Measurements from ENCODE around the gene RAF1. TPM values are rescaled to one million over a fixed set of nuclear protein-coding genes. Genes with fewer than 3 reads are reported as not detected.

Gene RAF1
- total and polyA plus RNA-seq, 2 donors (not counting 1 experiment from before 2014, with no cell fraction given), result 84.3 to 126 TPM

- Histone ChIP-seq H3K9ac (ENCODE audit: low read length) (no peak overlapping the region), H3K9me3 (ENCODE audit: control extremely low read depth in 1 of 3, control insufficient read depth in 2 of 3, insufficient read depth in 1 of 3, low read length in 2 of 3) (no peaks in the 10 kb centered on the region), H3K27me3 (replicated peaks in 1 of 4; ENCODE audit: control extremely low read depth in 1 of 4, control insufficient read depth in 3 of 4, insufficient read depth in 4 of 4, low read length in 3 of 4) (peaks cover 0 to 7% (median 0%) of the 10 kb centered on the region in 4 experiments), H3K79me2 (ENCODE audit: control insufficient read depth, insufficient read depth, low read length) (no peaks in the 10 kb centered on the region), H4K20me1 (ENCODE audit: control insufficient read depth, insufficient read depth, low read length, poor library complexity, severe bottlenecking) (no peaks in the 10 kb centered on the region), H3K36me3 (replicated peaks in 1 of 2; ENCODE audit: control extremely low read depth in 1 of 2, control insufficient read depth in 1 of 2, extremely low read depth in 1 of 2, insufficient read depth in 2 of 2, low read length in 1 of 2) (no peaks in the 10 kb centered on the region), H3K4me2 (replicated peaks; ENCODE audit: low read depth, low read length, poor library complexity, severe bottlenecking) (no peak overlapping the region), H3K4me1 (ENCODE audit: control insufficient read depth in 2 of 2, insufficient read depth in 2 of 2, low read length in 2 of 2) (no peaks in the 10 kb centered on the region), H3K27ac (ENCODE audit: low read length in 2 of 2) (no peak overlapping the region), H3K4me3 (ENCODE audit: control extremely low read depth in 1 of 5, extremely low read depth in 1 of 5, insufficient read depth in 1 of 5, low read depth in 2 of 5, low read length in 4 of 5) (no peak overlapping the region), H2AFZ (ENCODE audit: insufficient read depth, low read depth, low read length, poor library complexity, severe bottlenecking) (no peak overlapping the region)
- peaks cover 10% of the 10 kb centered on the region for H3K27me3 Mint-ChIP-seq
- intact Hi-C loops (cut with micrococcal nuclease), result no loop called here
- 45% methylated on average over 4 of the region's 4 CpGs for WGBS (ENCODE audit: insufficient coverage)
- TF ChIP-seq CTCF (IDR thresholded peaks at IDR 0.05) (no peak), EZH2 (IDR thresholded peaks at IDR 0.05; ENCODE audit: borderline replicate concordance, insufficient read depth, low read depth, low read length, poor library complexity, severe bottlenecking) (no peak)
- no peak overlapping the region for H3K27ac Mint-ChIP-seq
- H3K4me1 Mint-ChIP-seq, result peaks cover 1% of the 10 kb centered on the region
- ChIA-PET CTCF (interaction anchor here (0.6 to 4.3 kb wide), 5 partner anchors 10 to 118 kb away, joined by 3 to 25 read pairs (median 4); no protein-coding TSS in a partner anchor), POLR2A (no interaction called here)
- ATAC-seq (ENCODE audit: low read depth) (no peak), DNase-seq (no peak)
- H3K9me3 Mint-ChIP-seq (ENCODE audit: insufficient read depth), result no peaks in the 10 kb centered on the region
- no peak overlapping the region for H3K4me3 Mint-ChIP-seq
Observed at GRCh38 chr3:12710062-12710461, 46.1 kb upstream of the RAF1 start.

- no peak for ATAC-seq (ENCODE audit: low read depth)
- intact Hi-C loops (cut with micrococcal nuclease), result loop anchor here (5.0 kb wide), 1 partner anchor 47 kb away; the partner anchor contains the start of gene RAF1
- H3K27ac Mint-ChIP-seq, result no peak overlapping the region
- H3K4me1 ChIP-seq (ENCODE audit: control insufficient read depth in 2 of 2, insufficient read depth in 2 of 2, low read length in 2 of 2), result no peaks in the 10 kb centered on the region
- no peak overlapping the region for H3K4me3 ChIP-seq (ENCODE audit: control extremely low read depth in 1 of 5, extremely low read depth in 1 of 5, insufficient read depth in 1 of 5, low read depth in 2 of 5, low read length in 4 of 5)
- peaks cover 1% of the 10 kb centered on the region for H3K4me1 Mint-ChIP-seq
- no peaks in the 10 kb centered on the region for H3K9me3 Mint-ChIP-seq (ENCODE audit: insufficient read depth)
- 72% methylated on average over 3 of the region's 3 CpGs for WGBS (ENCODE audit: insufficient coverage)
- TF ChIP-seq EZH2 (IDR thresholded peaks at IDR 0.05; ENCODE audit: borderline replicate concordance, insufficient read depth, low read depth, low read length, poor library complexity, severe bottlenecking) (no peak), CTCF (IDR thresholded peaks at IDR 0.05) (no peak)
- H3K27me3 Mint-ChIP-seq, result peaks cover 11% of the 10 kb centered on the region
- no peak overlapping the region for H3K9ac ChIP-seq (ENCODE audit: low read length)
- H3K36me3 ChIP-seq (replicated peaks in 1 of 2; ENCODE audit: control extremely low read depth in 1 of 2, control insufficient read depth in 1 of 2, extremely low read depth in 1 of 2, insufficient read depth in 2 of 2, low read length in 1 of 2), result no peaks in the 10 kb centered on the region
- H3K4me2 ChIP-seq (replicated peaks; ENCODE audit: low read depth, low read length, poor library complexity, severe bottlenecking), result no peak overlapping the region
- no peak overlapping the region for H3K27ac ChIP-seq (ENCODE audit: low read length in 2 of 2)
- POLR2A ChIA-PET, result no interaction called here
- H3K9me3 ChIP-seq (ENCODE audit: control extremely low read depth in 1 of 3, control insufficient read depth in 2 of 3, insufficient read depth in 1 of 3, low read length in 2 of 3), result no peaks in the 10 kb centered on the region
- H3K4me3 Mint-ChIP-seq, result no peak overlapping the region
- no peaks in the 10 kb centered on the region for H4K20me1 ChIP-seq (ENCODE audit: control insufficient read depth, insufficient read depth, low read length, poor library complexity, severe bottlenecking)
- CTCF ChIA-PET, result interaction anchor here (1.2 to 4.3 kb wide), 5 partner anchors 11 to 132 kb away, joined by 4 to 25 read pairs (median 4); partner anchors contain the start of gene RPL32
- DNase-seq, result no peak
- no peak overlapping the region for H2AFZ ChIP-seq (ENCODE audit: insufficient read depth, low read depth, low read length, poor library complexity, severe bottlenecking)
- H3K79me2 ChIP-seq (ENCODE audit: control insufficient read depth, insufficient read depth, low read length), result no peaks in the 10 kb centered on the region
- peaks cover 0 to 7% (median 0%) of the 10 kb centered on the region in 4 experiments for H3K27me3 ChIP-seq (replicated peaks in 1 of 4; ENCODE audit: control extremely low read depth in 1 of 4, control insufficient read depth in 3 of 4, insufficient read depth in 4 of 4, low read length in 3 of 4)
Observed at GRCh38 chr3:12709334-12709733, 45.4 kb upstream of the RAF1 start.

Data from B cell (primary cell).